Natural killer cell (primary cell): ENCODE results near the gene SLF1. TPM values are rescaled to one million over a fixed set of nuclear protein-coding genes. Genes with fewer than 3 reads are reported as not detected.

Source experiments
- ATAC-seq, 3 donors: fragments of 150-1000 bp in 2 of 3; fragments of 200-7000 bp in 1 of 3; cut with Tn5 transposase; 1 replicate in 1 of 3; 2 replicates in 2 of 3; pipeline ENCODE4 v1.10.0; 2021; ENCODE audit warnings: mild to moderate bottlenecking in 2 of 3, moderate library complexity in 2 of 3
- DNase-seq, 2 donors: peaks; one replicate each; pipeline versions ENCODE4 v3.0.0 to v3.0.0-alpha.2; 2013 to 2021; ENCODE audit warnings: mixed read lengths in 1 of 2
- H3K27ac ChIP-seq: one replicate; pipeline ENCODE4 v1.5.1; 2013; ENCODE audit warnings: mild to moderate bottlenecking, low read length
- H3K27me3 ChIP-seq: one replicate; pipeline ENCODE4 v1.6.1; 2013; ENCODE audit warnings: low read length; ENCODE audit not compliant: control insufficient read depth, insufficient read depth
- H3K36me3 ChIP-seq: one replicate; pipeline ENCODE4 v1.6.1; 2013; ENCODE audit warnings: low read length; ENCODE audit not compliant: control insufficient read depth, insufficient read depth
- H3K4me1 ChIP-seq: one replicate; pipeline ENCODE4 v1.6.1; 2013; ENCODE audit warnings: low read length; ENCODE audit not compliant: control insufficient read depth, insufficient read depth
- H3K4me3 ChIP-seq: one replicate; pipeline ENCODE4 v1.5.1; 2013; ENCODE audit warnings: low read length
- H3K9me3 ChIP-seq: one replicate; pipeline ENCODE4 v1.6.1; 2013; ENCODE audit warnings: low read length; ENCODE audit not compliant: control insufficient read depth, insufficient read depth
- H3K27ac Mint-ChIP-seq, 2 donors: one replicate each; pipeline ENCODE4 v1.8.0; 2022; ENCODE audit warnings: mild to moderate bottlenecking in 2 of 2, mixed read lengths in 2 of 2, moderate library complexity in 1 of 2
- H3K27me3 Mint-ChIP-seq, 2 donors: one replicate each; pipeline ENCODE4 v1.8.0; 2022; ENCODE audit warnings: low read depth in 2 of 2, mixed read lengths in 2 of 2
- H3K36me3 Mint-ChIP-seq: one replicate; pipeline ENCODE4 v1.8.0; 2022; ENCODE audit warnings: mixed read lengths
- H3K4me1 Mint-ChIP-seq, 2 donors: one replicate each; pipeline ENCODE4 v1.8.0; 2022; ENCODE audit warnings: mixed read lengths in 2 of 2
- H3K4me3 Mint-ChIP-seq: one replicate; pipeline ENCODE4 v1.8.0; 2022; ENCODE audit warnings: mild to moderate bottlenecking, moderate library complexity, mixed read lengths
- H3K9me3 Mint-ChIP-seq, 2 donors: one replicate each; pipeline ENCODE4 v1.8.0; 2022; ENCODE audit warnings: mixed read lengths in 2 of 2
- WGBS: methylation state at CpG from one replicate; pipeline ENCODE4 v1.1.7; 2013; ENCODE audit warnings: missing lambda C conversion rate; ENCODE audit not compliant: insufficient coverage; 5-methylcytosine and 5-hydroxymethylcytosine counted together
- intact Hi-C: fragments of 100-400 bp; cut with micrococcal nuclease; formaldehyde crosslinking; loops from one replicate; pipeline ENCODE4 v1.14.2; 2022
- total RNA-seq, 4 donors: library from RNA; stranded (reverse); fragments of 120-200 nt in 1 of 4; gene quantifications; one replicate each; pipeline versions ENCODE4 v1.2.3 to v1.2.4, GENCODE V29; 2013 to 2022
- TF ChIP-seq, protein P1 (sequence below): fragments of 200-600 bp; IDR thresholded peaks from one replicate; pipeline ENCODE4 v1.8.0; 2022; ENCODE audit warnings: antibody characterized with exemption

The SLF1 gene
- total RNA-seq, 3 donors from 2014 or later (not counting 1 experiment from before 2014, with no cell fraction given) = 9.5 to 17.2 (median 11.0) TPM

GRCh38 chr5:94736498-94736897, 118.0 kb downstream of the SLF1 start:
- Histone ChIP-seq H3K27ac (no peak overlapping the region), H3K27me3 (no peaks in the 10 kb centered on the region), H3K36me3 (no peaks in the 10 kb centered on the region), H3K4me1 (no peaks in the 10 kb centered on the region), H3K4me3 (no peak overlapping the region), H3K9me3 (no peaks in the 10 kb centered on the region)
- no peaks in the 10 kb centered on the region for H3K27me3 Mint-ChIP-seq
- WGBS = 88% methylated on average over 1 of the region's 1 CpG
- H3K4me1 Mint-ChIP-seq = no peaks in the 10 kb centered on the region
- no peaks in the 10 kb centered on the region for H3K36me3 Mint-ChIP-seq
- DNase-seq (no peak), ATAC-seq (no peak)
- no peak overlapping the region for H3K27ac Mint-ChIP-seq
- no peaks in the 10 kb centered on the region for H3K9me3 Mint-ChIP-seq
- TF ChIP-seq, protein P1, sequence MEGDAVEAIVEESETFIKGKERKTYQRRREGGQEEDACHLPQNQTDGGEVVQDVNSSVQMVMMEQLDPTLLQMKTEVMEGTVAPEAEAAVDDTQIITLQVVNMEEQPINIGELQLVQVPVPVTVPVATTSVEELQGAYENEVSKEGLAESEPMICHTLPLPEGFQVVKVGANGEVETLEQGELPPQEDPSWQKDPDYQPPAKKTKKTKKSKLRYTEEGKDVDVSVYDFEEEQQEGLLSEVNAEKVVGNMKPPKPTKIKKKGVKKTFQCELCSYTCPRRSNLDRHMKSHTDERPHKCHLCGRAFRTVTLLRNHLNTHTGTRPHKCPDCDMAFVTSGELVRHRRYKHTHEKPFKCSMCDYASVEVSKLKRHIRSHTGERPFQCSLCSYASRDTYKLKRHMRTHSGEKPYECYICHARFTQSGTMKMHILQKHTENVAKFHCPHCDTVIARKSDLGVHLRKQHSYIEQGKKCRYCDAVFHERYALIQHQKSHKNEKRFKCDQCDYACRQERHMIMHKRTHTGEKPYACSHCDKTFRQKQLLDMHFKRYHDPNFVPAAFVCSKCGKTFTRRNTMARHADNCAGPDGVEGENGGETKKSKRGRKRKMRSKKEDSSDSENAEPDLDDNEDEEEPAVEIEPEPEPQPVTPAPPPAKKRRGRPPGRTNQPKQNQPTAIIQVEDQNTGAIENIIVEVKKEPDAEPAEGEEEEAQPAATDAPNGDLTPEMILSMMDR = no peak
- intact Hi-C loops = no loop called here
- H3K4me3 Mint-ChIP-seq = no peak overlapping the region

DNA sequence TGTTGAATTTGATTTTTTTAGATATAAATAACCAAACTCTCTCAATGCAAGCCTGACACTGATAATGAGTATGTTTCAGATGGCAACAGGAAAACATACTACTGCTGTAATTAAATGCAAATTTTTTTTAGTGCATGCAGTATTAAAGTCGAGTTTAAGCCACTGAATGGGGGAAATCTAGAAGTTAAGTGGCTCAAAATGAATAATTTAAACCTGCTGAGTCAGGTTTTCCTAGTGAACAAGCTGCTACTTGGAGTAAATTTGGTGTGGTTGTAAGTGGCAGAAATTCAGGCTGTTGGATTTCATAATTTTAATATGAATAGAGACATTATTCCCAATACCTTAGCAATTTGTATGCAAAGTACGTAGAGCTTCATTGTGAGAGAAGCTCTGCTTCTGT, 121.8 kb downstream of the SLF1 start:
- H3K4me1 ChIP-seq = no peaks in the 10 kb centered on the region
- Mint-ChIP-seq H3K9me3 (no peaks in the 10 kb centered on the region), H3K27ac (no peak overlapping the region), H3K4me1 (no peaks in the 10 kb centered on the region), H3K27me3 (no peaks in the 10 kb centered on the region), H3K36me3 (no peaks in the 10 kb centered on the region), H3K4me3 (no peak overlapping the region)
- WGBS = 72% methylated on average over 2 of the region's 2 CpGs
- H3K36me3 ChIP-seq = no peaks in the 10 kb centered on the region
- DNase-seq (no peak), ATAC-seq (no peak)
- TF ChIP-seq, protein P1 = no peak
- no peak overlapping the region for H3K4me3 ChIP-seq
- no peaks in the 10 kb centered on the region for H3K9me3 ChIP-seq
- H3K27ac ChIP-seq = no peak overlapping the region
- no peaks in the 10 kb centered on the region for H3K27me3 ChIP-seq
- intact Hi-C loops = no loop called here

DNA sequence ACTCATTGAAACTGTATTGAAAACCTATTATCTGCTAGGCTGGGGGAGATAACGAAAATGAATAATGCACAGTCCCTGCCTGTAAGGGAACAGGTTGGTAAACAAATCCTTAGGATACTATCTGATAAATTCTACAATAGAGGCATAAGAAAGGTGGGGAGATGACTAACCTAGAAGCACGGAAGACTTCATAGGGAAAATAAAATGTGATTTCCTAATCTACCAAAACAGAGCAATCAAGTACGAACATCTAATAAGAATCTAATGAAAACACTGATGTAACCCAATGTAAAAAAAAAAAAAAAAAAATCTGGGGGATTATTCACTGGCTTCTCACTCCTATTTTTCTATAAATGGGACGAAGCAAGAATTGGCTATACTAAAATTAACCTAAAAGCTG, 124.4 kb downstream of the SLF1 start:
- H3K9me3 ChIP-seq = no peaks in the 10 kb centered on the region
- no peaks in the 10 kb centered on the region for H3K9me3 Mint-ChIP-seq
- DNase-seq (no peak), ATAC-seq (no peak)
- H3K27me3 ChIP-seq = no peaks in the 10 kb centered on the region
- TF ChIP-seq, protein P1 = no peak
- H3K36me3 Mint-ChIP-seq = no peaks in the 10 kb centered on the region
- no peak overlapping the region for H3K27ac Mint-ChIP-seq
- no peak overlapping the region for H3K27ac ChIP-seq
- no peaks in the 10 kb centered on the region for H3K27me3 Mint-ChIP-seq
- no peak overlapping the region for H3K4me3 ChIP-seq
- H3K4me3 Mint-ChIP-seq = no peak overlapping the region
- H3K36me3 ChIP-seq = no peaks in the 10 kb centered on the region
- WGBS = no CpG with 5 or more reads among the region's 4 CpGs
- intact Hi-C loops = no loop called here
- H3K4me1 ChIP-seq = no peaks in the 10 kb centered on the region
- no peaks in the 10 kb centered on the region for H3K4me1 Mint-ChIP-seq

DNA sequence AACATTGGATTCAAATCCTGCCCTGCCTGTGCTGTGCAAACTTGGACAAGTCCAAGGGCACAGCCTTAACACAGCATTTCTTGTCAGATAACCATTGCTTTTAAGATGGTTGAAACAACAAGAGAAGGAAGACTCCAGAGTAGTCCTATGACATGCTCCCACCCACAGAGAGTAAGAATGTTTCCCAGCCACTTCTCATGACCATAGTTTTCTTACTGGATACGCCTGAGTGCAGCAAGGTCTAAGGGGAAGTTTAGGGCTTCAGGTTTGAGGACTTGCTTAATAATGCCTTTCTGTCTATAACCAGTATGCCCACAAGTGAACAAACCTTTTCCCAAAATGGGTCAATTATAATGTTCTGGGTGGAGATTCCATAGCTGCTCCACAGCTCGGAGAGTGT, 126.4 kb downstream of the SLF1 start:
- no peaks in the 10 kb centered on the region for H3K36me3 ChIP-seq
- 54% methylated on average over 2 of the region's 2 CpGs for WGBS
- H3K9me3 ChIP-seq = no peaks in the 10 kb centered on the region
- Mint-ChIP-seq H3K4me3 (no peak overlapping the region), H3K4me1 (no peaks in the 10 kb centered on the region), H3K27ac (no peak overlapping the region), H3K36me3 (no peaks in the 10 kb centered on the region), H3K27me3 (no peaks in the 10 kb centered on the region), H3K9me3 (no peaks in the 10 kb centered on the region)
- DNase-seq (no peak), ATAC-seq (no peak)
- H3K4me3 ChIP-seq = no peak overlapping the region
- TF ChIP-seq, protein P1 = no peak
- intact Hi-C loops = no loop called here
- no peak overlapping the region for H3K27ac ChIP-seq
- H3K27me3 ChIP-seq = no peaks in the 10 kb centered on the region
- no peaks in the 10 kb centered on the region for H3K4me1 ChIP-seq
